Amniotic epithelial cell (primary cell): ENCODE results near the gene TRIM33.
"Not testable (repeated sequence)": the region's sequence is repeated elsewhere in the genome, so short reads cannot be mapped to it uniquely, and the experiment has no call there.

Source experiments
- DNase-seq: peaks from one replicate; pipeline ENCODE4 v3.0.0-alpha.2; 2010; ENCODE audit warnings: low read depth

Gene TRIM33

GRCh38 chr1:114466334-114467014, 44.5 kb downstream of the TRIM33 start:
- DNase-seq, result peak; percentile 27

GRCh38 chr1:114462963-114463362, 48.0 kb downstream of the TRIM33 start:
- DNase-seq, result no peak

- no peak for DNase-seq
These were observed 48.7 kb downstream of the TRIM33 start for GRCh38 chr1:114462341-114462740.

- DNase-seq, result peak; percentile 79
These were observed 52.7 kb downstream of the TRIM33 start for GRCh38 chr1:114458237-114458777.

- DNase-seq, result peak; percentile 13
These were observed 53.2 kb downstream of the TRIM33 start for GRCh38 chr1:114457675-114458236.

GRCh38 chr1:114456586-114456985, 54.4 kb downstream of the TRIM33 start:
- DNase-seq, result no peak

- peak; percentile 45 for DNase-seq
These were observed 55.8 kb downstream of the TRIM33 start for GRCh38 chr1:114455102-114455785.

- DNase-seq, result no peak
These were observed 56.5 kb downstream of the TRIM33 start for GRCh38 chr1:114454539-114454938.

- no peak for DNase-seq
These were observed 57.6 kb downstream of the TRIM33 start for GRCh38 chr1:114453361-114453784.

- DNase-seq, result no peak
These were observed 62.5 kb downstream of the TRIM33 start for GRCh38 chr1:114448370-114449036.

GRCh38 chr1:114446198-114446597, 64.8 kb downstream of the TRIM33 start:
- DNase-seq, result no peak

- DNase-seq, result not testable (repeated sequence)
These were observed 67.8 kb downstream of the TRIM33 start for GRCh38 chr1:114443226-114443625.

GRCh38 chr1:114441332-114441731, 69.7 kb downstream of the TRIM33 start:
- DNase-seq, result no peak

GRCh38 chr1:114439369-114439768, 71.6 kb downstream of the TRIM33 start:
- DNase-seq, result no peak

- no peak for DNase-seq
These were observed 73.2 kb downstream of the TRIM33 start for GRCh38 chr1:114437812-114438211.

GRCh38 chr1:114436799-114437198, 74.2 kb downstream of the TRIM33 start:
- no peak for DNase-seq

GRCh38 chr1:114435088-114435715, 75.8 kb downstream of the TRIM33 start:
- peak; percentile 75 for DNase-seq

GRCh38 chr1:114431026-114431425, 80.0 kb downstream of the TRIM33 start:
- no peak for DNase-seq

- no peak for DNase-seq
These were observed 82.8 kb downstream of the TRIM33 start for GRCh38 chr1:114428083-114428754.

GRCh38 chr1:114427612-114428011, 83.4 kb downstream of the TRIM33 start:
- no peak for DNase-seq

GRCh38 chr1:114423455-114423854, 87.5 kb downstream of the TRIM33 start:
- DNase-seq, result no peak
